Esophagus mucosa (tissue), 1 donor: ENCODE results near the gene YAP1. TPM values are rescaled to one million over a fixed set of nuclear protein-coding genes. Genes with fewer than 3 reads are reported as not detected.
"Not testable (repeated sequence)": the region's sequence is repeated elsewhere in the genome, so short reads cannot be mapped to it uniquely, and the experiment has no call there.

Experiments used
- ATAC-seq: fragments of 200-7000 bp; cut with Tn5 transposase; one replicate; pipeline ENCODE4 v1.9.1; 2020
- total RNA-seq: library from RNA; stranded (reverse); gene quantifications from one replicate; pipeline ENCODE4 v1.2.4, GENCODE V29; 2023
- donor health status: DM: yes; HTN: yes; CAD: no.

Gene YAP1
- total RNA-seq, 1 donor from 2014 or later, result 95.2 TPM

- peak; percentile 87 for ATAC-seq
Observed at GRCh38 chr11:102166175-102167064, 56.2 kb downstream of the YAP1 start.

- ATAC-seq, result no peak
Observed at GRCh38 chr11:102168481-102168880, 58.2 kb downstream of the YAP1 start.

- peak; percentile 35 for ATAC-seq
Observed at GRCh38 chr11:102171101-102171500, 60.9 kb downstream of the YAP1 start.

- peak; percentile 67 for ATAC-seq
Observed at GRCh38 chr11:102172127-102172848, 62.0 kb downstream of the YAP1 start.

- ATAC-seq, result no peak
Observed at GRCh38 chr11:102177126-102177525, 66.9 kb downstream of the YAP1 start.

GRCh38 chr11:102177974-102178631 lies 67.9 kb downstream of the YAP1 start:
- ATAC-seq, result peak; percentile 98

GRCh38 chr11:102179371-102179770 lies 69.1 kb downstream of the YAP1 start:
- no peak for ATAC-seq

- no peak for ATAC-seq
Observed at GRCh38 chr11:102184269-102184987, 74.2 kb downstream of the YAP1 start.

GRCh38 chr11:102186551-102187191 lies 76.4 kb downstream of the YAP1 start:
- no peak for ATAC-seq

- no peak for ATAC-seq
Observed at GRCh38 chr11:102187416-102188151, 77.3 kb downstream of the YAP1 start.

- ATAC-seq, result peak; percentile 37
Observed at GRCh38 chr11:102188488-102188887, 78.2 kb downstream of the YAP1 start.

GRCh38 chr11:102191832-102192231 lies 81.6 kb downstream of the YAP1 start:
- ATAC-seq, result no peak

GRCh38 chr11:102192349-102193066 lies 82.3 kb downstream of the YAP1 start:
- ATAC-seq, result no peak

GRCh38 chr11:102194257-102194656 lies 84.0 kb downstream of the YAP1 start:
- no peak for ATAC-seq

GRCh38 chr11:102194990-102195389 lies 84.7 kb downstream of the YAP1 start:
- no peak for ATAC-seq

GRCh38 chr11:102196351-102196750 lies 86.1 kb downstream of the YAP1 start:
- ATAC-seq, result no peak

GRCh38 chr11:102196816-102197215 lies 86.6 kb downstream of the YAP1 start:
- ATAC-seq, result no peak

- ATAC-seq, result no peak
Observed at GRCh38 chr11:102197670-102198139, 87.5 kb downstream of the YAP1 start.

GRCh38 chr11:102199673-102200072 lies 89.4 kb downstream of the YAP1 start:
- no peak for ATAC-seq

GRCh38 chr11:102200325-102200724 lies 90.1 kb downstream of the YAP1 start:
- not testable (repeated sequence) for ATAC-seq
